Skeletal muscle satellite cell (primary cell): ENCODE results near the gene PPIL4. TPM values are rescaled to one million over a fixed set of nuclear protein-coding genes. Genes with fewer than 3 reads are reported as not detected.

Experiments
- small RNA-seq: library from RNA; depleted of rRNA; stranded (forward); fragments of <200 nt; gene quantifications from one replicate; pipeline ENCODE3, GENCODE V24; 2012

Gene PPIL4

Small RNAs within 50 kb of the gene (small RNA-seq; reads per million reads assigned to genes)
- not detected for gene RF00410
- gene RNU7-3P = 0.42 reads per million
